ENCODE measurements around the gene GGCX. TPM values are rescaled to one million over a fixed set of nuclear protein-coding genes. Genes with fewer than 3 reads are reported as not detected.
"Not testable (repeated sequence)": the region's sequence is repeated elsewhere in the genome, so short reads cannot be mapped to it uniquely, and the experiment has no call there.

Gene GGCX
- total RNA-seq, 2 donors from 2014 or later: 28.4 to 38.4 TPM

DNA sequence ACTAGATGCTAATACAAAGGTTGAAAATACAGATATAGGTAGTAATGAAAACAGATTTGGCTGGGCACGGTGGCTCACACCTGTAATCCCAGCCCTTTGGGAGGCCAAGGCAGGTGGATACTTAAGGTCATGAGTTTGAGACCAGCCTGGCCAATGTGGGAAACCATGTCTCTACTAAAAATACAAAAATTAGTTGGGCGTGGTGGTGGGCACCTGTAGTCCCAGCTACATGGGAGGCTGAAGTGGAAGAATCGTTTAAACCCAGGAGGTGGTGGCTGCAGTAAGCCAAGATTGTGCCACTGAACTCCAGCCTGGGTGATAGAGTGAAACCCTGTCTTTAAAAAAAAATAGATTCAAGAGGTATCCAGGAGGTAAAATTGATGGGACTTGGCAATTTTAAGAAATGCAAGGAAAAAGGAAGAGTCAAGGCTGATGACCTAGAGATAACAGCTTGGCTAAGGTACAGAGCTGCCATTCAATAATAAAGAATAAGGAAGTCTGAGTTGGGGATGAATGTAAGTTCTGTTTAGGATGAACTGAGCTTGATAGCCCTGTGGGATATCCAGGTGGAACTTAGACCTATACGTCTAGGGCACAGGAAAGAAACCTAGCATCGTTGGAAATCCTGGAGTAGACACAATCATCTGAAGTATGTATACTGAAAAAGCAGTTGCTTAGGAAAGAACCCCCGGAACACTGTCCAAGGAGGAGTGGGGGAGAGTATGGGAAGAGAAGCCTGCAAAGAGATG, 13.3 kb downstream of the GGCX start:
- DNase-seq (ENCODE audit: low spot score): no peak
- no peak for ATAC-seq (ENCODE audit: insufficient number of reproducible peaks, low FRiP score, low read depth)
- H3K36me3 ChIP-seq: peaks cover 37% of the 10 kb centered on the region

DNA sequence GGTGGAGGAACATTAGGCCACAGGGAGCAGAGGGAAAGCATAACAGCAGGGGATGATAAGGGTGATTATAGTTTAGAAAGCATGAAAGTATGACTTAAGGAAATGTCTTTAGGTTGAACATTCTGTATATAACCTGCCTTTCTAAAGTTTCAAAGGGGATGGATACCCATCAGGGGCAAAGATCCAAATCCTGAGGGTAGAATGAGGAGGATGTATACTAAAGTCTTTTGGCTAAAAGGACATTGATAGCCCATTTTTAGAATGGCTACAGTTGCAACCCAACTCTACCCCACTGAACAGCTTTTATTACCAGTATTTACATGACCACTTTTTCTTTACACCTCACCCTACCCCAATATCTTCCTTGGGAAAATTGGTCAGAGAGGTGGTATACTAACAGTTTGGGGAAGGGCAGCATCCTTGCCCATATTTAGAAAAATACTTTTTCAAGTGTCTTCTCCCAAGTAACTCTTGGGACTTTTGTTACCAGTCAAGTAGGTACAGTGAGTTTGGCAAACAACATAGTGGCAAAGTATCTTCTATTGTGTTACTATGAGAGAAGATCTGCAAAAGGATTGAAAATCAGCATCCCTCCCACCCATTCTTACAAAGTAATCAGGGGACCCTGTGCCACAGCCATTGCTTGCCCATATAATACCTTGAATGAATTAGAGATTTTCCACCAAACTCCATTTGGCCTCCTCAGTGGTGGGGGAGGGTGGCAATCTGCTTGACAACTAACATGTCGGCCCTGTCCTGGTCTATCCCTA, 14.0 kb downstream of the GGCX start:
- Histone ChIP-seq H3K4me3 (no peak overlapping the region), H3K4me1 (ENCODE audit: control insufficient read depth in 1 of 2, low read depth in 2 of 2) (peaks cover 2 to 21% of the 10 kb centered on the region in 2 donors), H3K27ac (no peak overlapping the region), H3K27me3 (replicated peaks; ENCODE audit: insufficient read depth) (no peaks in the 10 kb centered on the region), H3K9me3 (no peaks in the 10 kb centered on the region), H3K36me3 (peaks cover 38% of the 10 kb centered on the region)
- no peak for DNase-seq (ENCODE audit: low spot score)
- TF ChIP-seq, protein P1, sequence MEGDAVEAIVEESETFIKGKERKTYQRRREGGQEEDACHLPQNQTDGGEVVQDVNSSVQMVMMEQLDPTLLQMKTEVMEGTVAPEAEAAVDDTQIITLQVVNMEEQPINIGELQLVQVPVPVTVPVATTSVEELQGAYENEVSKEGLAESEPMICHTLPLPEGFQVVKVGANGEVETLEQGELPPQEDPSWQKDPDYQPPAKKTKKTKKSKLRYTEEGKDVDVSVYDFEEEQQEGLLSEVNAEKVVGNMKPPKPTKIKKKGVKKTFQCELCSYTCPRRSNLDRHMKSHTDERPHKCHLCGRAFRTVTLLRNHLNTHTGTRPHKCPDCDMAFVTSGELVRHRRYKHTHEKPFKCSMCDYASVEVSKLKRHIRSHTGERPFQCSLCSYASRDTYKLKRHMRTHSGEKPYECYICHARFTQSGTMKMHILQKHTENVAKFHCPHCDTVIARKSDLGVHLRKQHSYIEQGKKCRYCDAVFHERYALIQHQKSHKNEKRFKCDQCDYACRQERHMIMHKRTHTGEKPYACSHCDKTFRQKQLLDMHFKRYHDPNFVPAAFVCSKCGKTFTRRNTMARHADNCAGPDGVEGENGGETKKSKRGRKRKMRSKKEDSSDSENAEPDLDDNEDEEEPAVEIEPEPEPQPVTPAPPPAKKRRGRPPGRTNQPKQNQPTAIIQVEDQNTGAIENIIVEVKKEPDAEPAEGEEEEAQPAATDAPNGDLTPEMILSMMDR (IDR thresholded peaks at IDR 0.05): no peak
- no peak for ATAC-seq (ENCODE audit: insufficient number of reproducible peaks, low FRiP score, low read depth)

More for the DNA sequence above, 13.3 kb downstream of the GGCX start:
- no peaks in the 10 kb centered on the region for H3K9me3 ChIP-seq
- no peak overlapping the region for H3K4me3 ChIP-seq
- TF ChIP-seq, protein P1 (IDR thresholded peaks at IDR 0.05): no peak
- H3K27ac ChIP-seq: no peak overlapping the region
- H3K4me1 ChIP-seq (ENCODE audit: control insufficient read depth in 1 of 2, low read depth in 2 of 2): peaks cover 0 to 14% of the 10 kb centered on the region in 2 donors
- no peaks in the 10 kb centered on the region for H3K27me3 ChIP-seq (replicated peaks; ENCODE audit: insufficient read depth)

DNA sequence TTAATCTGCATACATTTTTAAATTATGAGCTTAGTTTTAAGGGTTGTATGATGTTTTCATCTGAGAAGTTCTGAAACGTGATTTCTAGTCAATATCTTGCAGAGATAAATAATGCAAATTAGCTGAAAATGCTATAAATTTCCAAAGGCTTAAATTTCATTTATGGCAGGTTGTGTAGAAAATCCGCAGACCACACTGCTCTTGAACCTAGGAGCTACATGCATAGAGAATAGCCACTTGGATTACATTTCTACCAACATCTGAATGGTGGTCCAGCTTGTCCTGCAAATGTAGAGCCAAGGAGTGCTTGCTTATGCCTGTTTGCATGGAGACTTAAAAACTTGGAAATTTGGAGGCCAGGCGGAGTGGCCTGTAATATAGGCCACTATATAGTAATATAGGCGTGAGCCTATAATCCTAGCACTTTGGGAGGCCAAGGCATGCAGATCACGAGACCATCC, 15.5 kb downstream of the GGCX start:
- Histone ChIP-seq H3K27me3 (replicated peaks; ENCODE audit: insufficient read depth) (no peaks in the 10 kb centered on the region), H3K36me3 (peaks cover 40% of the 10 kb centered on the region), H3K4me3 (no peak overlapping the region), H3K9me3 (no peaks in the 10 kb centered on the region), H3K27ac (no peak overlapping the region), H3K4me1 (ENCODE audit: control insufficient read depth in 1 of 2, low read depth in 2 of 2) (peaks cover 16 to 36% of the 10 kb centered on the region in 2 donors)
- DNase-seq (ENCODE audit: low spot score) (no peak), ATAC-seq (ENCODE audit: insufficient number of reproducible peaks, low FRiP score, low read depth) (no peak)
- TF ChIP-seq, protein P1 (IDR thresholded peaks at IDR 0.05): no peak

DNA sequence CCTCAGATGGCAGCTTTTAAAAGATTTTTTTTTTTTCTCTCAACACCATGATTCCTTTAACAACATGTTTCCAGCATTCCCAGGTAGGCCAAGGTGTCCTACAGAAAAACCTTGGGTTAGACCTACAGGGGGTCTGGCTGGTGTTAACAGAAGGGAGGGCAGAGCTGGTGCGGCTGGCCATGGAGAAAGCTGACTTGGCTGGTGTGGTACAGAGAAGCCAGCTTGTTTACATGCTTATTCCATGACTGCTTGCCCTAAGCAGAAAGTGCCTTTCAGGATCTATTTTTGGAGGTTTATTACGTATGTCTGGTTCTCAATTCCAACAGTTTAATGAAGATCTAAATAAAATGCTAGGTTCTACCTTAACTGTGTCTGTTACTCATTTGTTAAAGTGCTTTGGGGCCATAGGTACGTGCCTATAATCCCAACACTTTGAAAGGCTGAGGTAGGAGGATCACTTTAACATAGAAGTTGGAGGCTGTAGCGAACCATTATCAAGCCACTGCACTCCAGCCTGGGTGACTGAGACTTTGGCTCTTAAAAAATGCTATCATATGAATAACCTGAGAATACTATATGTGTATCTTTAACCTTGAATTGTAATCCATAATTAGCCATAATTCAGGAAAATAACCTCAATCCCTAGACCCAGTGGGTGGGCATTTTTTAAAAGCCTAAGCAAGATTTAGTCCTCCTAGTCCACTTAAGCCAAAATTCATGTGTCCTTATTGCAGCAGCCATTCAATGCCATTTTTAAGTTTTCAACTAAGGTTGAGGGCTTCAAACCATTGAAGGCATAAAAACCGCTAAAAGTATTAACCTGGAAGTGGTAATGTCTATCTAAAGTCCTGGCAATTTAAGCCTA, 16.1 kb downstream of the GGCX start:
- Histone ChIP-seq H3K36me3 (peaks cover 35% of the 10 kb centered on the region), H3K4me1 (ENCODE audit: control insufficient read depth in 1 of 2, low read depth in 2 of 2) (peaks cover 19 to 39% of the 10 kb centered on the region in 2 donors)
- DNase-seq (ENCODE audit: low spot score); H3K9me3 ChIP-seq; H3K4me3 ChIP-seq; ATAC-seq (ENCODE audit: insufficient number of reproducible peaks, low FRiP score, low read depth); H3K27me3 ChIP-seq (replicated peaks; ENCODE audit: insufficient read depth); H3K27ac ChIP-seq: not testable (repeated sequence)

DNA sequence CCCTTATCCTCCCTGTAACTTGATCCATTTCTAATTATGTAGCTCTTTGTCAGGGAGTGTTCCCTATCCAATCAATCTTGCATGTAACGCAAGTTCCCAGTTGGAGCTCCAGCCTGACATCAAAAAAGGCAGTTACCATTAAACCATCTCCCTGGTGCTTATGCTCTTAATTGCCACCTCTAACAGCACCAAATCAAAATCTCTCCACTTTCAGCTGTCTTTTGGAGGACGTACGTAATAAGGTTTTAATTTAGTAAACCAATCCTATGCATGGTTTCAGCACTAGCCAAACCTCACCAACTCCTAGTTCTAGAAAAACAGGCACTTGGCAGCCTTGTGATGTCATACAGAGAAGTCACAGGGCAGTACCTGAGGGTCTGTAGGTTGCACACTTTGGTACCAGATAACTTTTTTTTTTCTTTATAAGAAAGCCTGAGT, 17.0 kb downstream of the GGCX start:
- H3K27me3 ChIP-seq (replicated peaks; ENCODE audit: insufficient read depth); DNase-seq (ENCODE audit: low spot score); H3K27ac ChIP-seq; ATAC-seq (ENCODE audit: insufficient number of reproducible peaks, low FRiP score, low read depth); H3K4me3 ChIP-seq; H3K9me3 ChIP-seq: not testable (repeated sequence)
- peaks cover 19 to 39% of the 10 kb centered on the region in 2 donors for H3K4me1 ChIP-seq (ENCODE audit: control insufficient read depth in 1 of 2, low read depth in 2 of 2)
- H3K36me3 ChIP-seq: peaks cover 35% of the 10 kb centered on the region
